GM23338 (cell line): ENCODE results near the gene CAMTA1.

Source experiments
- EZH2 ChIP-seq: fragments of 200-600 bp; sonication (generic); IDR thresholded peaks from one replicate; pipeline ENCODE4 v1.8.0; 2017; ENCODE audit warnings: antibody characterized with exemption, mild to moderate bottlenecking, low read depth; ENCODE audit not compliant: unreplicated experiment
- EZH2phosphoT487 ChIP-seq: fragments of 200-600 bp; sonication (generic); IDR thresholded peaks from one replicate; pipeline ENCODE4 v1.8.1; 2018; ENCODE audit warnings: antibody characterized with exemption; ENCODE audit not compliant: unreplicated experiment
- ZNF114 ChIP-seq: fragments of 250-450 bp; sonication (Bioruptor Pico); IDR thresholded peaks from 2 replicates; pipeline ENCODE4 v1.5.0; 2020; ENCODE audit warnings: mild to moderate bottlenecking, moderate library complexity
- TF ChIP-seq, protein P1 (sequence below), 2 experiments: fragments of 200-600 bp in 1 of 2; sonication (generic) in 1 of 2; conservative IDR thresholded peaks; 2 replicates each; pipeline versions ENCODE4 v1.5.1 to v1.6.1; 2016 to 2017; ENCODE audit warnings: antibody characterized with exemption in 2 of 2, low read depth in 2 of 2, mild to moderate bottlenecking in 2 of 2, moderate library complexity in 1 of 2
- TF ChIP-seq, protein P2 (sequence below): IDR thresholded peaks from one replicate; pipeline ENCODE4 v1.6.1; 2018; ENCODE audit warnings: antibody characterized with exemption; ENCODE audit not compliant: unreplicated experiment
- TF ChIP-seq, protein P3 (sequence below): IDR thresholded peaks from 2 replicates; pipeline ENCODE4 v1.6.1; 2016; ENCODE audit warnings: antibody characterized with exemption

DNA sequence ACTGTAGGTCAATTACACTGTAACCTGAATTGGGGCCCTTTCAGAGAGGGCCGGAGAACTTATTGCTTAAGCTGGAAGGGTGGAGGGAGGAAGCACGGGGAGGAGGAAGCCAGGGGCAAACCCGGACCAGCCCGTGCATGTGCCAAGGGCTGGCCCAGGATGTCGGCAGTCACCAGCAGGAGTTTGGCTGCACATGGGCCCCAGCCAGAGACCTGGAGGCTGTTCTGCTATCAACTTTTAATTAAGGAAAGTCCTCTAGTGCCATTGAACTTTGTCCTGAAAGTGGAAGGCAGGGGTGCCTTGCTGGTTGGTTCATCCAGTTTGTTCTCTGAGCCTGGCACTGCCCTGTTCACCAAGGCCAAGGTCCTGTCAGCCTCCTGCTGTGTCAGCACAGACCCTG, 785.1 kb downstream of the CAMTA1 start:
- TF ChIP-seq, protein P1, sequence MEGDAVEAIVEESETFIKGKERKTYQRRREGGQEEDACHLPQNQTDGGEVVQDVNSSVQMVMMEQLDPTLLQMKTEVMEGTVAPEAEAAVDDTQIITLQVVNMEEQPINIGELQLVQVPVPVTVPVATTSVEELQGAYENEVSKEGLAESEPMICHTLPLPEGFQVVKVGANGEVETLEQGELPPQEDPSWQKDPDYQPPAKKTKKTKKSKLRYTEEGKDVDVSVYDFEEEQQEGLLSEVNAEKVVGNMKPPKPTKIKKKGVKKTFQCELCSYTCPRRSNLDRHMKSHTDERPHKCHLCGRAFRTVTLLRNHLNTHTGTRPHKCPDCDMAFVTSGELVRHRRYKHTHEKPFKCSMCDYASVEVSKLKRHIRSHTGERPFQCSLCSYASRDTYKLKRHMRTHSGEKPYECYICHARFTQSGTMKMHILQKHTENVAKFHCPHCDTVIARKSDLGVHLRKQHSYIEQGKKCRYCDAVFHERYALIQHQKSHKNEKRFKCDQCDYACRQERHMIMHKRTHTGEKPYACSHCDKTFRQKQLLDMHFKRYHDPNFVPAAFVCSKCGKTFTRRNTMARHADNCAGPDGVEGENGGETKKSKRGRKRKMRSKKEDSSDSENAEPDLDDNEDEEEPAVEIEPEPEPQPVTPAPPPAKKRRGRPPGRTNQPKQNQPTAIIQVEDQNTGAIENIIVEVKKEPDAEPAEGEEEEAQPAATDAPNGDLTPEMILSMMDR (conservative IDR thresholded peaks at IDR 0.05; ENCODE audit: low read depth in 2 of 2), result no peak
- TF ChIP-seq, protein P2, sequence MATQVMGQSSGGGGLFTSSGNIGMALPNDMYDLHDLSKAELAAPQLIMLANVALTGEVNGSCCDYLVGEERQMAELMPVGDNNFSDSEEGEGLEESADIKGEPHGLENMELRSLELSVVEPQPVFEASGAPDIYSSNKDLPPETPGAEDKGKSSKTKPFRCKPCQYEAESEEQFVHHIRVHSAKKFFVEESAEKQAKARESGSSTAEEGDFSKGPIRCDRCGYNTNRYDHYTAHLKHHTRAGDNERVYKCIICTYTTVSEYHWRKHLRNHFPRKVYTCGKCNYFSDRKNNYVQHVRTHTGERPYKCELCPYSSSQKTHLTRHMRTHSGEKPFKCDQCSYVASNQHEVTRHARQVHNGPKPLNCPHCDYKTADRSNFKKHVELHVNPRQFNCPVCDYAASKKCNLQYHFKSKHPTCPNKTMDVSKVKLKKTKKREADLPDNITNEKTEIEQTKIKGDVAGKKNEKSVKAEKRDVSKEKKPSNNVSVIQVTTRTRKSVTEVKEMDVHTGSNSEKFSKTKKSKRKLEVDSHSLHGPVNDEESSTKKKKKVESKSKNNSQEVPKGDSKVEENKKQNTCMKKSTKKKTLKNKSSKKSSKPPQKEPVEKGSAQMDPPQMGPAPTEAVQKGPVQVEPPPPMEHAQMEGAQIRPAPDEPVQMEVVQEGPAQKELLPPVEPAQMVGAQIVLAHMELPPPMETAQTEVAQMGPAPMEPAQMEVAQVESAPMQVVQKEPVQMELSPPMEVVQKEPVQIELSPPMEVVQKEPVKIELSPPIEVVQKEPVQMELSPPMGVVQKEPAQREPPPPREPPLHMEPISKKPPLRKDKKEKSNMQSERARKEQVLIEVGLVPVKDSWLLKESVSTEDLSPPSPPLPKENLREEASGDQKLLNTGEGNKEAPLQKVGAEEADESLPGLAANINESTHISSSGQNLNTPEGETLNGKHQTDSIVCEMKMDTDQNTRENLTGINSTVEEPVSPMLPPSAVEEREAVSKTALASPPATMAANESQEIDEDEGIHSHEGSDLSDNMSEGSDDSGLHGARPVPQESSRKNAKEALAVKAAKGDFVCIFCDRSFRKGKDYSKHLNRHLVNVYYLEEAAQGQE, result no peak
- TF ChIP-seq EZH2 (no peak), EZH2phosphoT487 (no peak), ZNF114 (no peak)
- TF ChIP-seq, protein P3, sequence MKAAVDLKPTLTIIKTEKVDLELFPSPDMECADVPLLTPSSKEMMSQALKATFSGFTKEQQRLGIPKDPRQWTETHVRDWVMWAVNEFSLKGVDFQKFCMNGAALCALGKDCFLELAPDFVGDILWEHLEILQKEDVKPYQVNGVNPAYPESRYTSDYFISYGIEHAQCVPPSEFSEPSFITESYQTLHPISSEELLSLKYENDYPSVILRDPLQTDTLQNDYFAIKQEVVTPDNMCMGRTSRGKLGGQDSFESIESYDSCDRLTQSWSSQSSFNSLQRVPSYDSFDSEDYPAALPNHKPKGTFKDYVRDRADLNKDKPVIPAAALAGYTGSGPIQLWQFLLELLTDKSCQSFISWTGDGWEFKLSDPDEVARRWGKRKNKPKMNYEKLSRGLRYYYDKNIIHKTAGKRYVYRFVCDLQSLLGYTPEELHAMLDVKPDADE, result no peak
